ENCODE results near the gene PTH1R.

DNA sequence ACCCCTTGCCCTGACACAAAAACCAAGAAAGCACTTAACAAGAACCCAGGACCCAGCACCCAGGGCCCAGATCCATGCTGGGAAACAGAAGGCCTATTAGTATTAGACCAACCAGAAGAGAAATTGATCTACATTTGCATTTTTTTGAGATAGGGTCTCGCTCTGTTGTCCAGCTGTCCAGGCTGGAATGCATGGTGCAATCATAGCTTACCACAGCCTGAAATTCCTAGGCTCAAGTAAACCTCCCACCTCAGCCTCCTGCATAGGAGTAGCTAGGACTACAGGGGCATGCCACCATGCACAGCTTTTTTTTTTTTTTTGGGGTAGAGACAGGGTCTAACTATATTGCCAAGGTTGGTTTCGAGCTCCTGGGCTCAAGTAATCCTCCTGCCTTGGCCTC is 72.7 kb downstream of the PTH1R start:
- TF ChIP-seq CTCF (IDR thresholded peaks at IDR 0.05) (no peak), NFIC (IDR thresholded peaks at IDR 0.05; ENCODE audit: borderline replicate concordance) (no peak), SMC3 (IDR thresholded peaks at IDR 0.05; ENCODE audit: low read depth, low read length) (no peak), MEF2A (IDR thresholded peaks at IDR 0.05; ENCODE audit: borderline replicate concordance, low read depth) (no peak), EP300 (IDR thresholded peaks at IDR 0.05; ENCODE audit: borderline replicate concordance in 1 of 2, low read depth in 1 of 2, low read length in 1 of 2) (no peak), TAF1 (IDR thresholded peaks at IDR 0.05; ENCODE audit: borderline replicate concordance, low read depth, low read length) (no peak), FOXM1 (IDR thresholded peaks at IDR 0.05; ENCODE audit: low read depth) (no peak), RAD21 (IDR thresholded peaks at IDR 0.05; ENCODE audit: low read length) (no peak), YY1 (IDR thresholded peaks at IDR 0.05; ENCODE audit: low read depth) (no peak)
- TF ChIP-seq, protein P1, sequence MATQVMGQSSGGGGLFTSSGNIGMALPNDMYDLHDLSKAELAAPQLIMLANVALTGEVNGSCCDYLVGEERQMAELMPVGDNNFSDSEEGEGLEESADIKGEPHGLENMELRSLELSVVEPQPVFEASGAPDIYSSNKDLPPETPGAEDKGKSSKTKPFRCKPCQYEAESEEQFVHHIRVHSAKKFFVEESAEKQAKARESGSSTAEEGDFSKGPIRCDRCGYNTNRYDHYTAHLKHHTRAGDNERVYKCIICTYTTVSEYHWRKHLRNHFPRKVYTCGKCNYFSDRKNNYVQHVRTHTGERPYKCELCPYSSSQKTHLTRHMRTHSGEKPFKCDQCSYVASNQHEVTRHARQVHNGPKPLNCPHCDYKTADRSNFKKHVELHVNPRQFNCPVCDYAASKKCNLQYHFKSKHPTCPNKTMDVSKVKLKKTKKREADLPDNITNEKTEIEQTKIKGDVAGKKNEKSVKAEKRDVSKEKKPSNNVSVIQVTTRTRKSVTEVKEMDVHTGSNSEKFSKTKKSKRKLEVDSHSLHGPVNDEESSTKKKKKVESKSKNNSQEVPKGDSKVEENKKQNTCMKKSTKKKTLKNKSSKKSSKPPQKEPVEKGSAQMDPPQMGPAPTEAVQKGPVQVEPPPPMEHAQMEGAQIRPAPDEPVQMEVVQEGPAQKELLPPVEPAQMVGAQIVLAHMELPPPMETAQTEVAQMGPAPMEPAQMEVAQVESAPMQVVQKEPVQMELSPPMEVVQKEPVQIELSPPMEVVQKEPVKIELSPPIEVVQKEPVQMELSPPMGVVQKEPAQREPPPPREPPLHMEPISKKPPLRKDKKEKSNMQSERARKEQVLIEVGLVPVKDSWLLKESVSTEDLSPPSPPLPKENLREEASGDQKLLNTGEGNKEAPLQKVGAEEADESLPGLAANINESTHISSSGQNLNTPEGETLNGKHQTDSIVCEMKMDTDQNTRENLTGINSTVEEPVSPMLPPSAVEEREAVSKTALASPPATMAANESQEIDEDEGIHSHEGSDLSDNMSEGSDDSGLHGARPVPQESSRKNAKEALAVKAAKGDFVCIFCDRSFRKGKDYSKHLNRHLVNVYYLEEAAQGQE (IDR thresholded peaks at IDR 0.05; ENCODE audit: low read depth, low read length): no peak
- TF ChIP-seq, protein P2, sequence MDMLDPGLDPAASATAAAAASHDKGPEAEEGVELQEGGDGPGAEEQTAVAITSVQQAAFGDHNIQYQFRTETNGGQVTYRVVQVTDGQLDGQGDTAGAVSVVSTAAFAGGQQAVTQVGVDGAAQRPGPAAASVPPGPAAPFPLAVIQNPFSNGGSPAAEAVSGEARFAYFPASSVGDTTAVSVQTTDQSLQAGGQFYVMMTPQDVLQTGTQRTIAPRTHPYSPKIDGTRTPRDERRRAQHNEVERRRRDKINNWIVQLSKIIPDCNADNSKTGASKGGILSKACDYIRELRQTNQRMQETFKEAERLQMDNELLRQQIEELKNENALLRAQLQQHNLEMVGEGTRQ (IDR thresholded peaks at IDR 0.05; ENCODE audit: borderline replicate concordance, low read depth, low read length): no peak

Data from SK-N-SH (cell line).